Measurements from ENCODE around the gene ADD3.

GRCh38 chr10:110065269-110065668 is 57.5 kb downstream of the ADD3 start:
- TF ChIP-seq GATA3 (IDR thresholded peaks at IDR 0.05; ENCODE audit: low read depth, low read length) (no peak), GATA2 (IDR thresholded peaks at IDR 0.05; ENCODE audit: low read depth, low read length) (no peak)
